H1 (cell line): ENCODE results near the gene FAIM2. TPM values are rescaled to one million over a fixed set of nuclear protein-coding genes. Genes with fewer than 3 reads are reported as not detected.

Experiments
- HDAC6 ChIP-seq: IDR thresholded peaks from one replicate; pipeline ENCODE4 v1.7.1; 2012; ENCODE audit warnings: low read depth, mild to moderate bottlenecking, inconsistent platforms, low read length, moderate library complexity
- KDM5A ChIP-seq: fragments of 200-600 bp; IDR thresholded peaks from 2 replicates; pipeline ENCODE4 v1.7.1; 2012; ENCODE audit warnings: mild to moderate bottlenecking, low read length, inconsistent platforms, mixed read lengths
- polyA plus RNA-seq, 7 experiments: library from polyadenylated mRNA; depleted of rRNA in 3 of 7; stranded (reverse) in 5 of 7; unstranded in 2 of 7; fragments of >200 nt in 5 of 7; fragments of 200-250 nt in 2 of 7; gene quantifications; 1 replicate in 5 of 7; 2 replicates in 1 of 7; 4 replicates in 1 of 7; pipeline versions ENCODE4 v1.2.1 to v1.2.3, GENCODE V29; 2011 to 2013; ENCODE audit warnings: missing spikeins in 2 of 7, mixed read lengths in 2 of 7
- total RNA-seq: library from RNA; stranded (reverse); fragmentation: NEBNext Ultra II Directional; extraction: Animal tissue kit (Norgen Biotek cat#: 25700); gene quantifications from 2 replicates; pipeline ENCODE4 v1.2.1, GENCODE V29; 2021
- TF ChIP-seq, protein P1 (sequence below): fragments of 300-600 bp; sonication (generic); IDR thresholded peaks from 2 replicates; pipeline ENCODE4 v1.7.1; 2012; ENCODE audit warnings: low read length, moderate library complexity, mild to moderate bottlenecking, inconsistent platforms; ENCODE audit not compliant: insufficient replicate concordance
- TF ChIP-seq, protein P2 (sequence below): IDR thresholded peaks from 2 replicates; pipeline ENCODE4 v1.6.1; 2012; ENCODE audit warnings: inconsistent platforms

The FAIM2 gene
- total and polyA plus RNA-seq, 2 of the 8 experiments (the other 6 are each of a cell fraction or from before 2014, with no cell fraction given) = 0.89 to 1.3 TPM

GRCh38 chr12:49824895-49825294 lies 78.8 kb downstream of the FAIM2 start (continued):
- TF ChIP-seq, protein P1, sequence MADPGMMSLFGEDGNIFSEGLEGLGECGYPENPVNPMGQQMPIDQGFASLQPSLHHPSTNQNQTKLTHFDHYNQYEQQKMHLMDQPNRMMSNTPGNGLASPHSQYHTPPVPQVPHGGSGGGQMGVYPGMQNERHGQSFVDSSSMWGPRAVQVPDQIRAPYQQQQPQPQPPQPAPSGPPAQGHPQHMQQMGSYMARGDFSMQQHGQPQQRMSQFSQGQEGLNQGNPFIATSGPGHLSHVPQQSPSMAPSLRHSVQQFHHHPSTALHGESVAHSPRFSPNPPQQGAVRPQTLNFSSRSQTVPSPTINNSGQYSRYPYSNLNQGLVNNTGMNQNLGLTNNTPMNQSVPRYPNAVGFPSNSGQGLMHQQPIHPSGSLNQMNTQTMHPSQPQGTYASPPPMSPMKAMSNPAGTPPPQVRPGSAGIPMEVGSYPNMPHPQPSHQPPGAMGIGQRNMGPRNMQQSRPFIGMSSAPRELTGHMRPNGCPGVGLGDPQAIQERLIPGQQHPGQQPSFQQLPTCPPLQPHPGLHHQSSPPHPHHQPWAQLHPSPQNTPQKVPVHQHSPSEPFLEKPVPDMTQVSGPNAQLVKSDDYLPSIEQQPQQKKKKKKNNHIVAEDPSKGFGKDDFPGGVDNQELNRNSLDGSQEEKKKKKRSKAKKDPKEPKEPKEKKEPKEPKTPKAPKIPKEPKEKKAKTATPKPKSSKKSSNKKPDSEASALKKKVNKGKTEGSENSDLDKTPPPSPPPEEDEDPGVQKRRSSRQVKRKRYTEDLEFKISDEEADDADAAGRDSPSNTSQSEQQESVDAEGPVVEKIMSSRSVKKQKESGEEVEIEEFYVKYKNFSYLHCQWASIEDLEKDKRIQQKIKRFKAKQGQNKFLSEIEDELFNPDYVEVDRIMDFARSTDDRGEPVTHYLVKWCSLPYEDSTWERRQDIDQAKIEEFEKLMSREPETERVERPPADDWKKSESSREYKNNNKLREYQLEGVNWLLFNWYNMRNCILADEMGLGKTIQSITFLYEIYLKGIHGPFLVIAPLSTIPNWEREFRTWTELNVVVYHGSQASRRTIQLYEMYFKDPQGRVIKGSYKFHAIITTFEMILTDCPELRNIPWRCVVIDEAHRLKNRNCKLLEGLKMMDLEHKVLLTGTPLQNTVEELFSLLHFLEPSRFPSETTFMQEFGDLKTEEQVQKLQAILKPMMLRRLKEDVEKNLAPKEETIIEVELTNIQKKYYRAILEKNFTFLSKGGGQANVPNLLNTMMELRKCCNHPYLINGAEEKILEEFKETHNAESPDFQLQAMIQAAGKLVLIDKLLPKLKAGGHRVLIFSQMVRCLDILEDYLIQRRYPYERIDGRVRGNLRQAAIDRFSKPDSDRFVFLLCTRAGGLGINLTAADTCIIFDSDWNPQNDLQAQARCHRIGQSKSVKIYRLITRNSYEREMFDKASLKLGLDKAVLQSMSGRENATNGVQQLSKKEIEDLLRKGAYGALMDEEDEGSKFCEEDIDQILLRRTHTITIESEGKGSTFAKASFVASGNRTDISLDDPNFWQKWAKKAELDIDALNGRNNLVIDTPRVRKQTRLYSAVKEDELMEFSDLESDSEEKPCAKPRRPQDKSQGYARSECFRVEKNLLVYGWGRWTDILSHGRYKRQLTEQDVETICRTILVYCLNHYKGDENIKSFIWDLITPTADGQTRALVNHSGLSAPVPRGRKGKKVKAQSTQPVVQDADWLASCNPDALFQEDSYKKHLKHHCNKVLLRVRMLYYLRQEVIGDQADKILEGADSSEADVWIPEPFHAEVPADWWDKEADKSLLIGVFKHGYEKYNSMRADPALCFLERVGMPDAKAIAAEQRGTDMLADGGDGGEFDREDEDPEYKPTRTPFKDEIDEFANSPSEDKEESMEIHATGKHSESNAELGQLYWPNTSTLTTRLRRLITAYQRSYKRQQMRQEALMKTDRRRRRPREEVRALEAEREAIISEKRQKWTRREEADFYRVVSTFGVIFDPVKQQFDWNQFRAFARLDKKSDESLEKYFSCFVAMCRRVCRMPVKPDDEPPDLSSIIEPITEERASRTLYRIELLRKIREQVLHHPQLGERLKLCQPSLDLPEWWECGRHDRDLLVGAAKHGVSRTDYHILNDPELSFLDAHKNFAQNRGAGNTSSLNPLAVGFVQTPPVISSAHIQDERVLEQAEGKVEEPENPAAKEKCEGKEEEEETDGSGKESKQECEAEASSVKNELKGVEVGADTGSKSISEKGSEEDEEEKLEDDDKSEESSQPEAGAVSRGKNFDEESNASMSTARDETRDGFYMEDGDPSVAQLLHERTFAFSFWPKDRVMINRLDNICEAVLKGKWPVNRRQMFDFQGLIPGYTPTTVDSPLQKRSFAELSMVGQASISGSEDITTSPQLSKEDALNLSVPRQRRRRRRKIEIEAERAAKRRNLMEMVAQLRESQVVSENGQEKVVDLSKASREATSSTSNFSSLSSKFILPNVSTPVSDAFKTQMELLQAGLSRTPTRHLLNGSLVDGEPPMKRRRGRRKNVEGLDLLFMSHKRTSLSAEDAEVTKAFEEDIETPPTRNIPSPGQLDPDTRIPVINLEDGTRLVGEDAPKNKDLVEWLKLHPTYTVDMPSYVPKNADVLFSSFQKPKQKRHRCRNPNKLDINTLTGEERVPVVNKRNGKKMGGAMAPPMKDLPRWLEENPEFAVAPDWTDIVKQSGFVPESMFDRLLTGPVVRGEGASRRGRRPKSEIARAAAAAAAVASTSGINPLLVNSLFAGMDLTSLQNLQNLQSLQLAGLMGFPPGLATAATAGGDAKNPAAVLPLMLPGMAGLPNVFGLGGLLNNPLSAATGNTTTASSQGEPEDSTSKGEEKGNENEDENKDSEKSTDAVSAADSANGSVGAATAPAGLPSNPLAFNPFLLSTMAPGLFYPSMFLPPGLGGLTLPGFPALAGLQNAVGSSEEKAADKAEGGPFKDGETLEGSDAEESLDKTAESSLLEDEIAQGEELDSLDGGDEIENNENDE = no peak
- TF ChIP-seq KDM5A (no peak), HDAC6 (no peak)
- TF ChIP-seq, protein P2, sequence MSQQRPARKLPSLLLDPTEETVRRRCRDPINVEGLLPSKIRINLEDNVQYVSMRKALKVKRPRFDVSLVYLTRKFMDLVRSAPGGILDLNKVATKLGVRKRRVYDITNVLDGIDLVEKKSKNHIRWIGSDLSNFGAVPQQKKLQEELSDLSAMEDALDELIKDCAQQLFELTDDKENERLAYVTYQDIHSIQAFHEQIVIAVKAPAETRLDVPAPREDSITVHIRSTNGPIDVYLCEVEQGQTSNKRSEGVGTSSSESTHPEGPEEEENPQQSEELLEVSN = no peak
